Spleen (tissue), 11 donors: ENCODE results near the gene TUBB6. TPM values are rescaled to one million over a fixed set of nuclear protein-coding genes. Genes with fewer than 3 reads are reported as not detected.

Experiments used
- DNase-seq: peaks from one replicate; pipeline ENCODE4 v3.0.0-alpha.2; 2020
- H3K27ac ChIP-seq, 8 donors: fragments of 200-600 bp; sonication (generic) in 7 of 8; 1 replicate in 4 of 8; 2 replicates in 4 of 8; pipeline versions ENCODE4 v1.5.0 to v1.8.0; 2016 to 2021; ENCODE audit warnings: inconsistent platforms in 4 of 8, mild to moderate bottlenecking in 4 of 8, moderate library complexity in 1 of 8
- H3K27me3 ChIP-seq, 7 donors: fragments of 200-600 bp; sonication (generic) in 6 of 7; replicated peaks in 1 of 7; 1 replicate in 4 of 7; 2 replicates in 3 of 7; pipeline versions ENCODE4 v1.5.0 to v1.8.0; 2016 to 2021; ENCODE audit warnings: inconsistent platforms in 3 of 7, mild to moderate bottlenecking in 1 of 7
- H3K36me3 ChIP-seq, 6 donors: fragments of 200-600 bp; sonication (generic) in 5 of 6; 1 replicate in 4 of 6; 2 replicates in 2 of 6; pipeline versions ENCODE4 v1.5.0 to v1.8.0; 2016 to 2021; ENCODE audit warnings: inconsistent platforms in 2 of 6
- H3K4me1 ChIP-seq, 6 donors: fragments of 200-600 bp; sonication (generic) in 5 of 6; 1 replicate in 3 of 6; 2 replicates in 3 of 6; pipeline versions ENCODE4 v1.5.0 to v1.8.0; 2016 to 2021; ENCODE audit warnings: inconsistent platforms in 3 of 6
- H3K4me3 ChIP-seq, 8 donors: fragments of 200-600 bp; sonication (generic) in 7 of 8; 1 replicate in 4 of 8; 2 replicates in 4 of 8; pipeline versions ENCODE4 v1.5.0 to v1.8.0; 2016 to 2021; ENCODE audit warnings: inconsistent platforms in 4 of 8, mild to moderate bottlenecking in 4 of 8, moderate library complexity in 2 of 8
- H3K9me3 ChIP-seq, 8 donors: fragments of 200-600 bp; sonication (generic) in 7 of 8; 1 replicate in 4 of 8; 2 replicates in 4 of 8; pipeline versions ENCODE4 v1.5.0 to v1.8.0; 2016 to 2021; ENCODE audit warnings: inconsistent platforms in 4 of 8
- POLR2A ChIP-seq, 3 donors: fragments of 450-650 bp; IDR thresholded peaks; one replicate each; pipeline ENCODE4 v1.5.1; 2017; ENCODE audit warnings: antibody characterized with exemption in 3 of 3, mild to moderate bottlenecking in 1 of 3
- POLR2AphosphoS5 ChIP-seq, 3 donors: sonication (generic); formaldehyde crosslinking; IDR thresholded peaks; one replicate each; pipeline ENCODE4 v1.5.1; 2017; ENCODE audit warnings: antibody characterized with exemption in 3 of 3
- WGBS, 5 donors: extraction: QIAGEN DNeasy Blood & Tissue Kit in 3 of 5; methylation state at CpG; one replicate each; pipeline versions ENCODE4 v1.1.5 to v1.1.7; 2013 to 2018; 5-methylcytosine and 5-hydroxymethylcytosine counted together
- intact Hi-C: fragments of 100-400 bp; cut with DNase I; formaldehyde crosslinking; loops from one replicate; pipeline ENCODE4 v1.15.0; 2023; ENCODE audit warnings: low total_unique reads
- polyA plus RNA-seq, 3 donors: library from polyadenylated mRNA; stranded (reverse); fragments of 200-250 nt; gene quantifications; one replicate each; pipeline ENCODE4 v1.2.1, GENCODE V29; 2013
- total RNA-seq, 7 donors: library from RNA; depleted of rRNA in 3 of 7; stranded (reverse); fragments of >200 nt in 3 of 7; fragmentation: NEBNext Ultra II Directional in 4 of 7; extraction: Animal tissue kit (Norgen Biotek cat#: 25700) in 4 of 7; gene quantifications; one replicate each; pipeline versions ENCODE4 v1.1.0 to v1.2.1, GENCODE V29; 2016 to 2021
- TF ChIP-seq, protein P1 (sequence below), 11 experiments: fragments of 200-600 bp in 7 of 11; fragments of 450-650 bp in 4 of 11; sonication (generic) in 4 of 11; IDR thresholded peaks in 8 of 11; conservative IDR thresholded peaks in 3 of 11; 1 replicate in 7 of 11; 2 replicates in 4 of 11; pipeline versions ENCODE4 v1.4.0 to v1.8.0; 2016 to 2021; ENCODE audit warnings: antibody characterized with exemption in 11 of 11, inconsistent platforms in 4 of 11, mild to moderate bottlenecking in 1 of 11
- donor health status: healthy with polysubstance abuse.
- donor health status: DM: no; HTN: no; CAD: no; lungs with moderate emphysema.
- donor health status: DM: no; HTN: no; CAD: no.
- donor health status: Bipolar disorder and iron deficiency.
- donor health status: healthy.
- donor health status: DM: no; HTN: no; CAD: no.
- donor health status: DM: yes; HTN: yes; CAD: no.

TUBB6 gene
- total and polyA plus RNA-seq, 10 donors: 29.0 to 65.6 (median 40.3) TPM

DNA sequence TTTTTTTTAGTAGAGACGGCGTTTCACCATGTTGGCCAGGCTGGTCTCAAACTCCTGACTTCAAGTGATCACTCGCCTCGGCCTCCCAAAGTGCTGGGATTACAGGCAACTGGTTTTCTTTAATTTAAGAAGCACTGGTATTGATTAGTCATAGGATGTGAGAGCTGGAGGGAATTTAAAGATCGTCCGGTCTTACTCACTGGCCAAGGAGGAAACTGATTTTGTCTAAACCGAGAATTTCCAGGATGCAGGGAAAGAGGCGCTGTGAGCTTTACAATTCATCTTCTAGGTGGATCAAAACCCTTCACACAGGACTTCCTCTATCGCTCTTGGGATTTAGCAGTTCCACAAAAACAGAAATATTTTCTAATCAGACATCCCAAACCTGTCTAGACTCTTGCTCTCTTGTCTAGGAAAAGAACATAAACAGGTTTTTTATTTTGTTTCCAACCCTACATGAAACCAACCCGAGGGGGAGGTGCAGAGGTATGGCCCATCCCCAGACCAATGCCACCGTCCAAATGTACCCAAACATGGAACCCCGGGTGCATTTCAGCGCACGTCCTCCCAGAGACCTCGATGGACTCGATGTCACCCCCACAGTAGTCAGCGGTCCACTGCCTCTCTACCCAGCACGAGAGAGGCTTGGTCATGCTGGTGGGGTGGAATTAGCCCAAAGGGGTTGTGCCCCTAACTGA lies 12.5 kb upstream of the TUBB6 start:
- intact Hi-C loops: no loop called here
- TF ChIP-seq POLR2AphosphoS5 (IDR thresholded peaks at IDR 0.05) (no peak), POLR2A (IDR thresholded peaks at IDR 0.05) (no peak)
- TF ChIP-seq, protein P1, sequence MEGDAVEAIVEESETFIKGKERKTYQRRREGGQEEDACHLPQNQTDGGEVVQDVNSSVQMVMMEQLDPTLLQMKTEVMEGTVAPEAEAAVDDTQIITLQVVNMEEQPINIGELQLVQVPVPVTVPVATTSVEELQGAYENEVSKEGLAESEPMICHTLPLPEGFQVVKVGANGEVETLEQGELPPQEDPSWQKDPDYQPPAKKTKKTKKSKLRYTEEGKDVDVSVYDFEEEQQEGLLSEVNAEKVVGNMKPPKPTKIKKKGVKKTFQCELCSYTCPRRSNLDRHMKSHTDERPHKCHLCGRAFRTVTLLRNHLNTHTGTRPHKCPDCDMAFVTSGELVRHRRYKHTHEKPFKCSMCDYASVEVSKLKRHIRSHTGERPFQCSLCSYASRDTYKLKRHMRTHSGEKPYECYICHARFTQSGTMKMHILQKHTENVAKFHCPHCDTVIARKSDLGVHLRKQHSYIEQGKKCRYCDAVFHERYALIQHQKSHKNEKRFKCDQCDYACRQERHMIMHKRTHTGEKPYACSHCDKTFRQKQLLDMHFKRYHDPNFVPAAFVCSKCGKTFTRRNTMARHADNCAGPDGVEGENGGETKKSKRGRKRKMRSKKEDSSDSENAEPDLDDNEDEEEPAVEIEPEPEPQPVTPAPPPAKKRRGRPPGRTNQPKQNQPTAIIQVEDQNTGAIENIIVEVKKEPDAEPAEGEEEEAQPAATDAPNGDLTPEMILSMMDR (IDR thresholded peaks at IDR 0.05 in 8 of 11, conservative IDR thresholded peaks at IDR 0.05 in 3 of 11): no peak
- DNase-seq: no peak
- 90 to 95% (median 91%) methylated on average over 16 to 18 of the region's 18 CpGs for WGBS, 5 donors
- Histone ChIP-seq H3K36me3 (no peaks in the 10 kb centered on the region), H3K9me3 (peaks cover 0 to 7% (median 0%) of the 10 kb centered on the region in 8 donors), H3K4me3 (no peak overlapping the region), H3K27ac (no peak overlapping the region), H3K4me1 (no peaks in the 10 kb centered on the region), H3K27me3 (peaks cover 0 to under 1% (median 0%) of the 10 kb centered on the region in 7 donors)

DNA sequence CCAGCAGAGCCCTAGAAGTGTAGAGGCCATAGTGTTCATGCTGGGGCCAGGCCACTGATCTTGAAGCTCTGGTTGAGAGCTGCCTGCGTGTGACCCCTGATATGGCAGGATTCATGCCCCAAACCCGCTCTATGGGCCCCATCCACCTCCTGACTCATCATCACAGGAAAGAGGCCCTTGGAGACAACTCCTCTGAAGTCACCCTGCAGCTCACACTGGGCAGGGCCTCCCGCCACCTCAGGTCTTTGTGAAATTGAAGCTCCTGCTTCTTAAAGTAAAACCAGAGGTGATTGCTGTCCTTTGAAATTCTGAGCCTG lies 12.0 kb upstream of the TUBB6 start:
- no peaks in the 10 kb centered on the region for H3K4me1 ChIP-seq
- no peaks in the 10 kb centered on the region for H3K27me3 ChIP-seq
- TF ChIP-seq POLR2A (IDR thresholded peaks at IDR 0.05) (no peak), POLR2AphosphoS5 (IDR thresholded peaks at IDR 0.05) (no peak)
- TF ChIP-seq, protein P1 (IDR thresholded peaks at IDR 0.05 in 8 of 11, conservative IDR thresholded peaks at IDR 0.05 in 3 of 11): no peak
- H3K27ac ChIP-seq: no peak overlapping the region
- peaks cover 0 to 7% (median 0%) of the 10 kb centered on the region in 8 donors for H3K9me3 ChIP-seq
- 73 to 98% (median 88%) methylated on average over 3 of the region's 3 CpGs for WGBS, 5 donors
- no peak for DNase-seq
- no peak overlapping the region for H3K4me3 ChIP-seq
- intact Hi-C loops: no loop called here
- H3K36me3 ChIP-seq: no peaks in the 10 kb centered on the region

DNA sequence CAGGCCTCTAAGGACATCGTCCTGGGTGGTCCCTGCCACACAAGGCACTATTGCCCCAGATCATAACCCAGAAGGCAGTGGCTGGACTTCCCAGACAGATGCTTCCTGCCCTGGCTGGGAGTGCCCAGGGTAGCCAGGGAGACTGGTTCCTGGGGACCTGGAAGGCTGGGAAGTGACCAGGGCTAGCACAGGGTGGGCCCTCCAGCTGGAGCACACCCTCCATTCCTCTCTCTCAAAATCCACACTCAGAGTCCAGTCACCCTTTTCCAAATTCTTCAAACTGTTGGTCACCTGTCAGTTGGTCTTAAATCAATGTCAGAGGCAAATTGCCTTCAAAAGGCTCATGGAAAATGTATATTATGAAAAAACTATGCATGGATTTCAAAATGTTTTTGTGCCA lies 11.6 kb upstream of the TUBB6 start:
- WGBS, 5 donors: 67 to 81% (median 71%) methylated on average over 1 of the region's 1 CpG

DNA sequence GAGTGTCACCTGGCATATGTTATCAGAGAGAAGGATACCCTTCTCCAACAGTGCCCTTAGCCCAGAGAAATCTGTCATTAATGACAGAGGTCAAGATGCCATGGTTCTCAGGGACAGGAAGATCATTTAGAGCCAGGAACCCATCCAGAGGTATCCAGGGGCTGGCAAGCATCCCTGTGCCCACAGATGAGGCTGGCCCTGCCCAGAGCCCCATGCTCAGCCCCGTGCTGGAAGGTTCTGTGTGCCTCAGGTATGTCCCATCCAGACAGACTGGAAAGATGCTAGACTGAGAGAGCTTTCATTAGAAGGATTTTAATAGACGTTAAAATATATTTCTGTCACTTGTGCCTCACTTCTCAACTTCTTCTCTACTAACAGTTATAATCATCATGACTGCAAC lies 8.2 kb upstream of the TUBB6 start:
- no peak overlapping the region for H3K27ac ChIP-seq
- no peaks in the 10 kb centered on the region for H3K4me1 ChIP-seq
- H3K36me3 ChIP-seq: no peaks in the 10 kb centered on the region
- H3K27me3 ChIP-seq: peaks cover 0 to 12% (median 0%) of the 10 kb centered on the region in 7 donors
- H3K4me3 ChIP-seq: no peak overlapping the region
- WGBS, 5 donors: 64 to 83% (median 82%) methylated on average over 2 of the region's 2 CpGs
- H3K9me3 ChIP-seq: peaks cover 0 to 7% (median 0%) of the 10 kb centered on the region in 8 donors
- DNase-seq: no peak
- TF ChIP-seq POLR2A (IDR thresholded peaks at IDR 0.05) (no peak), POLR2AphosphoS5 (IDR thresholded peaks at IDR 0.05) (no peak)
- TF ChIP-seq, protein P1 (IDR thresholded peaks at IDR 0.05 in 8 of 11, conservative IDR thresholded peaks at IDR 0.05 in 3 of 11): no peak
- intact Hi-C loops: no loop called here

More for the DNA sequence above, 11.6 kb upstream of the TUBB6 start:
- H3K4me3 ChIP-seq: no peak overlapping the region
- TF ChIP-seq, protein P1 (IDR thresholded peaks at IDR 0.05 in 8 of 11, conservative IDR thresholded peaks at IDR 0.05 in 3 of 11): no peak
- TF ChIP-seq POLR2A (IDR thresholded peaks at IDR 0.05) (no peak), POLR2AphosphoS5 (IDR thresholded peaks at IDR 0.05) (no peak)
- H3K4me1 ChIP-seq: no peaks in the 10 kb centered on the region
- peaks cover 0 to 3% (median 0%) of the 10 kb centered on the region in 7 donors for H3K27me3 ChIP-seq
- no peaks in the 10 kb centered on the region for H3K36me3 ChIP-seq
- DNase-seq: no peak
- no peak overlapping the region for H3K27ac ChIP-seq
- intact Hi-C loops: no loop called here
- peaks cover 0 to 7% (median 0%) of the 10 kb centered on the region in 8 donors for H3K9me3 ChIP-seq
